Sigmoid colon (tissue), 7 donors: Measurements from ENCODE around the gene POLK. TPM values are rescaled to one million over a fixed set of nuclear protein-coding genes. Genes with fewer than 3 reads are reported as not detected.

Experiments used
- DNase-seq: peaks from one replicate; pipeline ENCODE4 v3.0.0-alpha.2; 2019
- H3K27ac ChIP-seq, 4 donors: fragments of 200-600 bp; sonication (generic); one replicate each; pipeline ENCODE4 v1.5.1; 2016 to 2019; ENCODE audit warnings: mild to moderate bottlenecking in 1 of 4
- H3K27me3 ChIP-seq, 3 donors: fragments of 200-600 bp; sonication (generic); one replicate each; pipeline ENCODE4 v1.5.1; 2019; ENCODE audit warnings: mild to moderate bottlenecking in 1 of 3
- H3K36me3 ChIP-seq, 4 donors: fragments of 200-600 bp; sonication (generic); one replicate each; pipeline ENCODE4 v1.5.1; 2016 to 2019
- H3K4me1 ChIP-seq, 4 donors: fragments of 200-600 bp; sonication (generic); one replicate each; pipeline ENCODE4 v1.5.1; 2017 to 2019
- H3K4me3 ChIP-seq, 4 donors: fragments of 200-600 bp; sonication (generic); one replicate each; pipeline ENCODE4 v1.5.1; 2017 to 2019; ENCODE audit warnings: mild to moderate bottlenecking in 2 of 4, moderate library complexity in 1 of 4
- H3K9me3 ChIP-seq, 4 donors: fragments of 200-600 bp in 3 of 4; sonication (generic) in 3 of 4; one replicate each; pipeline versions ENCODE4 v1.5.1 to v1.6.1; 2013 to 2019
- EP300 ChIP-seq, 4 donors: sonication (generic); formaldehyde crosslinking; IDR thresholded peaks; one replicate each; pipeline ENCODE4 v1.6.1; 2017; ENCODE audit warnings: antibody characterized with exemption in 4 of 4
- POLR2A ChIP-seq, 2 donors: fragments of 450-650 bp; IDR thresholded peaks; one replicate each; pipeline ENCODE4 v1.6.1; 2016; ENCODE audit warnings: antibody characterized with exemption in 2 of 2, mild to moderate bottlenecking in 2 of 2, moderate library complexity in 2 of 2
- POLR2AphosphoS5 ChIP-seq, 4 donors: sonication (generic); formaldehyde crosslinking; IDR thresholded peaks; one replicate each; pipeline ENCODE4 v1.6.1; 2017; ENCODE audit warnings: antibody characterized with exemption in 4 of 4
- WGBS, 2 donors: extraction: QIAGEN DNeasy Blood & Tissue Kit; methylation state at CpG; one replicate each; pipeline ENCODE4 v1.1.7; 2013; 5-methylcytosine and 5-hydroxymethylcytosine counted together
- intact Hi-C: fragments of 100-400 bp; cut with DNase I; formaldehyde crosslinking; loops from one replicate; pipeline ENCODE4 v1.15.1; 2023
- polyA plus RNA-seq, 3 donors: library from polyadenylated mRNA; stranded (reverse); fragments of 200-250 nt; gene quantifications; one replicate each; pipeline ENCODE4 v1.2.3, GENCODE V29; 2013
- total RNA-seq, 4 donors: library from RNA; depleted of rRNA; stranded (reverse); fragments of >200 nt; gene quantifications; one replicate each; pipeline ENCODE4 v1.1.0, GENCODE V29; 2016
- TF ChIP-seq, protein P1 (sequence below), 4 experiments: fragments of 450-650 bp in 3 of 4; fragments of 200-600 bp in 1 of 4; IDR thresholded peaks; one replicate each; pipeline ENCODE4 v1.5.1; 2016 to 2019; ENCODE audit warnings: antibody characterized with exemption in 4 of 4, mild to moderate bottlenecking in 3 of 4, moderate library complexity in 2 of 4
- donor health status: healthy with polysubstance abuse.
- donor health status: Bipolar disorder and iron deficiency.
- donor health status: healthy.

Gene POLK
- total and polyA plus RNA-seq, 7 donors: 3.9 to 48.5 (median 35.2) TPM

DNA sequence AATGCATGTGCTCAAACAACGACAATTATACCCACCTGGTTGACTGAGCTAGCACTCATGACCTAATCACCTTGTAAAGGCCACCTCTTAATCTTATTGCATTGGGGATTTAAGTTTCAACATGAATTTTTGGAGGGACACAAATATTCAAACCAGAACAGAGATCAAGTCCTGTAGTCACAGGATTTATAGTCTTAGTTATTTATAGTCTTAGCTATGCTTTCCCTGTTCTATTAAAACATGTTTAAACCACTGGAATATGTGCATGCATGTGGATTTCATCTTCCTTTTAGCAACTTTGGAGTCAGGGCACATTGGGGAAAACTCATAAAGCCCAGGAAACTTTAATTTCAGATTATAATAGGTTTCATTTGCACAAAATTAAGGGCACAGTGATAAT is 126.3 kb downstream of the POLK start:
- no peak overlapping the region for H3K4me3 ChIP-seq
- intact Hi-C loops: no loop called here
- H3K27ac ChIP-seq: no peak overlapping the region
- no peaks in the 10 kb centered on the region for H3K36me3 ChIP-seq
- no peak for DNase-seq
- no peaks in the 10 kb centered on the region for H3K9me3 ChIP-seq
- WGBS, 2 donors: 92 to 94% methylated on average over 1 of the region's 1 CpG
- H3K4me1 ChIP-seq: no peaks in the 10 kb centered on the region
- TF ChIP-seq POLR2AphosphoS5 (IDR thresholded peaks at IDR 0.05) (no peak), EP300 (IDR thresholded peaks at IDR 0.05) (no peak), POLR2A (IDR thresholded peaks at IDR 0.05) (no peak)
- TF ChIP-seq, protein P1, sequence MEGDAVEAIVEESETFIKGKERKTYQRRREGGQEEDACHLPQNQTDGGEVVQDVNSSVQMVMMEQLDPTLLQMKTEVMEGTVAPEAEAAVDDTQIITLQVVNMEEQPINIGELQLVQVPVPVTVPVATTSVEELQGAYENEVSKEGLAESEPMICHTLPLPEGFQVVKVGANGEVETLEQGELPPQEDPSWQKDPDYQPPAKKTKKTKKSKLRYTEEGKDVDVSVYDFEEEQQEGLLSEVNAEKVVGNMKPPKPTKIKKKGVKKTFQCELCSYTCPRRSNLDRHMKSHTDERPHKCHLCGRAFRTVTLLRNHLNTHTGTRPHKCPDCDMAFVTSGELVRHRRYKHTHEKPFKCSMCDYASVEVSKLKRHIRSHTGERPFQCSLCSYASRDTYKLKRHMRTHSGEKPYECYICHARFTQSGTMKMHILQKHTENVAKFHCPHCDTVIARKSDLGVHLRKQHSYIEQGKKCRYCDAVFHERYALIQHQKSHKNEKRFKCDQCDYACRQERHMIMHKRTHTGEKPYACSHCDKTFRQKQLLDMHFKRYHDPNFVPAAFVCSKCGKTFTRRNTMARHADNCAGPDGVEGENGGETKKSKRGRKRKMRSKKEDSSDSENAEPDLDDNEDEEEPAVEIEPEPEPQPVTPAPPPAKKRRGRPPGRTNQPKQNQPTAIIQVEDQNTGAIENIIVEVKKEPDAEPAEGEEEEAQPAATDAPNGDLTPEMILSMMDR (IDR thresholded peaks at IDR 0.05): no peak
- no peaks in the 10 kb centered on the region for H3K27me3 ChIP-seq

DNA sequence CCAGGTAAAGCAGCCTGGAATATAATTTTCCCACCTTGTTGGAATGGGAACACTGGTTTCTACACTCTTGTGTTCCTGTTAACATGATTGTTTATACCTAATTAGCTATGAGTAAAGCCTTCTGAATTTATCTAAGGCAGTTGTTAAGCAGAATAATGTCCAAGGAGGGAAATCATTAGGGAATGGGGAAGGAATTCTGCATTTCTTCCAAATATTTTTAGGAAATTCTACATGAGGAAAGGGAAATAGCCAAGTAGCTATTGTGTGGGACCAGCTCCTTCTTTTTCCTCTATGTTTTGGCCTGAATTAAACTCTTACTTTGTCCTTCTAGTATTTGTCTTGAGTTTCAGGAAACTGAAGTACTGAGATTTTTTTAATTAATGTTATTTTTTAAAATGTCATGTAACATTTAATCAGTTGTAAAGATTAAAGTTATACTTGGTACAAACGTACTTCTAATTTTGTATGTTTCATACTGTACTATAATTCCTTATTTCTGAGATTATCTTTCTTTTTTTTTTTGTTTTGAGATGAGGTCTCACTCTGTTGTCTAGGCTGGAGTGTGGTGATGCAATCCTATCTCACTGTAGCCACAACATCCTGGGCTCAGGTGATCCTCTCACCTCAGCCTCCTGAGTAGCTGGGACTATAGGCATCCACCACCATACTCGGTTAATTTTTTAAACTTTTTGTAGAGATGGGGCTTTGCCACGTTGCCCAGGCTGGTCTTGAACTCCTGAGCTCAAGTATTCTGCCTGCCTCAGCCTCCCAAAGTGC is 128.0 kb downstream of the POLK start:
- intact Hi-C loops: no loop called here
- no peaks in the 10 kb centered on the region for H3K36me3 ChIP-seq
- TF ChIP-seq EP300 (IDR thresholded peaks at IDR 0.05) (no peak), POLR2AphosphoS5 (IDR thresholded peaks at IDR 0.05) (no peak), POLR2A (IDR thresholded peaks at IDR 0.05) (no peak)
- TF ChIP-seq, protein P1 (IDR thresholded peaks at IDR 0.05): no peak
- no peak for DNase-seq
- H3K4me3 ChIP-seq: no peak overlapping the region
- no peaks in the 10 kb centered on the region for H3K27me3 ChIP-seq
- H3K4me1 ChIP-seq: no peaks in the 10 kb centered on the region
- no peak overlapping the region for H3K27ac ChIP-seq
- H3K9me3 ChIP-seq: no peaks in the 10 kb centered on the region
- 81 to 84% methylated on average over 3 of the region's 3 CpGs for WGBS, 2 donors

DNA sequence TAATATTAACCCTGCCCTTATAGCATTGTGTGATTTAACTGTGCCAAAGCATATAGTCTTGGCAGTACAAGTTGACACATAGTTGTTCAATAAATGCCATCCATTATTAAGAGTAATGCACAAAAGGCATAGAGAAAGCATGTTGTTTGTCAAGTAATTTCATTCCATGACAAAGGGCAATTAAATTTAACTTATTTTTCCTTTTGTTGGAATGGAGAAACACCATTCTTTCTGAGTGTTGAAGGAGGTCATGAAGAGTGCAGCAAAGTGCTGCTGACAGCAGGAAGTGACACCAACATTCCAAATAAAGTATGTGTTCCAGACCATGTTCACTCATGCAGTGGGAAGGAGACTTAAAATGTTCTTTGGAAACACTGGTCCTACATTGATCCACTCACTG is 128.7 kb downstream of the POLK start:
- TF ChIP-seq, protein P1 (IDR thresholded peaks at IDR 0.05): no peak
- TF ChIP-seq POLR2A (IDR thresholded peaks at IDR 0.05) (no peak), POLR2AphosphoS5 (IDR thresholded peaks at IDR 0.05) (no peak), EP300 (IDR thresholded peaks at IDR 0.05) (no peak)
- no peak for DNase-seq
- no peak overlapping the region for H3K4me3 ChIP-seq
- no peaks in the 10 kb centered on the region for H3K36me3 ChIP-seq
- intact Hi-C loops: no loop called here
- H3K27ac ChIP-seq: no peak overlapping the region
- no peaks in the 10 kb centered on the region for H3K9me3 ChIP-seq
- H3K4me1 ChIP-seq: no peaks in the 10 kb centered on the region
- H3K27me3 ChIP-seq: no peaks in the 10 kb centered on the region

DNA sequence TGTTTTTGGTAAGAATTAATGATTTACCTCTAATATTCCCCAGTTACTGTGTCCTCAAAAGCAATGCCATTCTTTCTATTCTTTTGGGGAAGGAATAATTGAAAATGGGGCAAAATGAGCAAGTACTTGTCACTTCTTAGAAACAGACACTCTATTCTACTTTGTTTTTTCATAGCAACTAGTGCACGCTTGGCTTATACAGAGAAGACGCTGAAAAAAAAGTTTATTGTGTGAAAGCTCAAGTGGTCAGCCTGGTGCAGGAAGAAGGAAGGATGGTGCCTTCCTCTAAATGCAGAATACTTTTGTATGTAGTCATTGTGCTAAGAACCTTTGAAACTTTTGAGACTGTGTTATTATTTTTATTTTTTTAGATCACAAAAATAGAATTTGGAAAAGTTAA is 129.1 kb downstream of the POLK start:
- no peak overlapping the region for H3K4me3 ChIP-seq
- H3K27ac ChIP-seq: no peak overlapping the region
- H3K9me3 ChIP-seq: no peaks in the 10 kb centered on the region
- no peaks in the 10 kb centered on the region for H3K4me1 ChIP-seq
- H3K36me3 ChIP-seq: no peaks in the 10 kb centered on the region
- no peaks in the 10 kb centered on the region for H3K27me3 ChIP-seq
- intact Hi-C loops: no loop called here
- TF ChIP-seq POLR2AphosphoS5 (IDR thresholded peaks at IDR 0.05) (no peak), POLR2A (IDR thresholded peaks at IDR 0.05) (no peak), EP300 (IDR thresholded peaks at IDR 0.05) (no peak)
- TF ChIP-seq, protein P1 (IDR thresholded peaks at IDR 0.05): no peak
- no peak for DNase-seq
- WGBS, 2 donors: 85 to 94% methylated on average over 2 of the region's 2 CpGs

DNA sequence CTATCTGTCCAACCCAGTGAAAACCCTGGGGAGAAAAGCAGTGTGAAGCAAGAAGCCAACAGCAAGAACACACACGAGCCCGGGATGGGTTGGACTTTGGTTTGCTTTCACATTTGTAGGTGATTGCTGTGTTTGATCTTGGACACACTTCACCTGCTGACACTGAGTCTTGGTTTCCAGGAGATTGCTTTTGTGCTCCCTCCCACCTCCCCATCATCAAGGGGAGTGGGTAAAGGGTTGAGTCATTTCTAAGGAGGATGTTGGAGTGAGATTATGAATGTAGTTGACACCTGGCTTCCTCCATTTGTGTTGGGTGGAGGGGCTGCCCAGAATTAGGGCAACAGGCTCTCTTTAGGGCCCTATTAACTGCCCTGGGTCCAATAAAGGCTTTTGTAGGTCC is 137.0 kb downstream of the POLK start:
- Histone ChIP-seq H3K9me3 (no peaks in the 10 kb centered on the region), H3K4me1 (no peaks in the 10 kb centered on the region), H3K4me3 (no peak overlapping the region), H3K27me3 (no peaks in the 10 kb centered on the region), H3K36me3 (no peaks in the 10 kb centered on the region), H3K27ac (no peak overlapping the region)
- 20 to 69% methylated on average over 2 of the region's 2 CpGs for WGBS, 2 donors
- TF ChIP-seq POLR2A (IDR thresholded peaks at IDR 0.05) (no peak), EP300 (IDR thresholded peaks at IDR 0.05) (no peak), POLR2AphosphoS5 (IDR thresholded peaks at IDR 0.05) (no peak)
- TF ChIP-seq, protein P1 (IDR thresholded peaks at IDR 0.05): no peak
- DNase-seq: no peak
- intact Hi-C loops: no loop called here
